Colon (tissue), 2 donors: ENCODE data around the gene PRSS12.
"Not testable (repeated sequence)": the region's sequence is repeated elsewhere in the genome, so short reads cannot be mapped to it uniquely, and the experiment has no call there.

Experiments
- FAIRE-seq: peaks from 2 replicates; lab custom pipeline; 2012; peaks lifted over from hg19 to GRCh38; lab: Jason Lieb, UNC
- donor health status: control.
- donor health status: control.

PRSS12 gene

GRCh38 chr4:118318931-118319330 lies 33.9 kb downstream of the PRSS12 start:
- FAIRE-seq = no peak

GRCh38 chr4:118317691-118318090 lies 35.1 kb downstream of the PRSS12 start:
- FAIRE-seq = no peak

DNA sequence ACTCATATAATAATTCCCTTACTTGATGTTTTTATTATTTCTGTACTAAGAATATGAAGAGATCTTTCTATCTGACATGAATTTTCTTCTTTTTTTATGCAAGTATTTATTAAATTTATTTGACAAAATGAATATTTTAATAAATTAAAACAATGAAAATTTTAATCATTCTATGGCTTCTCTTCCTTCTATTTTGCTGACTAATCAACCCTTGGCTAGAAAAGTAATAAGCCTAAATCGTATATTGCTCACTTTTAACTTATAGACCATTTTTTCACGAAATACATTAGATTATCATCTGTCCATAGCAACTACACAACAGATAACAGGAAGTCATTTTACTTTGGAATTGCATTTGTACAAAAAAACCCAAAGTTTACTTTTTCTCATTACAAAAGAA lies 38.6 kb downstream of the PRSS12 start:
- FAIRE-seq = no peak

DNA sequence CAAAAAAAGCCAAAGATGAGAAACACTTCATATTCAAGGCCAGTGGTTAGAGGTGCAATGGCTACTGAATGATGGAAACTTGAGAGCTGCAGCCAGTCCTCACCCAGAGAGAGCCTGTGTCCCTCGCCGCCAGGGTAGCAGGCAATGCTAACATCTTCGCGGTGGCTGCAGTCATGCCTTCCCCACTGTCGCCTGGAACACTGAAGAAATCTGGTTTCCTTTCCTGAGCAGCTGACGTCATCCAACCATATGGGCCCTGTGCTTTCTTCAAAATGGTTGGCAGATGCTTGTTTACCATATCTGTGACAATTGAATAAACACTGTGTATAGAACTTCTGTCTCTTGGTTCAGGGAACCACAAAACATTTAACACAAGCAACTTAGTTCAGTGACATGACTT lies 39.7 kb downstream of the PRSS12 start:
- no peak for FAIRE-seq

- FAIRE-seq = no peak
These were observed 44.3 kb downstream of the PRSS12 start for GRCh38 chr4:118308306-118309030.

DNA sequence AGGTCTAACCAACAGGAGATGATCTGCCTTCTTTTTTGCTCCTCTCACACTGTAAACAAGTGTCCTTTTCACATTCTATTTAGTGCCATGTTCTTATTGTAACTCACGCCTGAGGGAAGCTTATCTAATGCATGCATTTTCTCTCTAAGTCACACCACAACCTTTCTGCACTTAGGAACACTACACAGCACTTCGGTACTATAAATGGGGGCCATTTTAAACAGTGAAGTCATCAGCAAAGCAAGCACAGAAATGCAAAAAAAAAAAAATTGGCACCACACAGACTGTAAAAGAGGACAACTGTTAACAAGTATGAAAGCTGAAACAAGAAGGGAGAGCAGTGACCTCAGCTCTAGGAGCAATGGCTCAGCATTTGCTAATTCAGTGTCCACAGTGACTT lies 45.2 kb downstream of the PRSS12 start:
- no peak for FAIRE-seq

GRCh38 chr4:118299619-118300018 lies 53.2 kb downstream of the PRSS12 start:
- not testable (repeated sequence) for FAIRE-seq

- no peak for FAIRE-seq
These were observed 56.1 kb downstream of the PRSS12 start for GRCh38 chr4:118296729-118297128.

GRCh38 chr4:118290951-118291350 lies 61.9 kb downstream of the PRSS12 start:
- no peak for FAIRE-seq

DNA sequence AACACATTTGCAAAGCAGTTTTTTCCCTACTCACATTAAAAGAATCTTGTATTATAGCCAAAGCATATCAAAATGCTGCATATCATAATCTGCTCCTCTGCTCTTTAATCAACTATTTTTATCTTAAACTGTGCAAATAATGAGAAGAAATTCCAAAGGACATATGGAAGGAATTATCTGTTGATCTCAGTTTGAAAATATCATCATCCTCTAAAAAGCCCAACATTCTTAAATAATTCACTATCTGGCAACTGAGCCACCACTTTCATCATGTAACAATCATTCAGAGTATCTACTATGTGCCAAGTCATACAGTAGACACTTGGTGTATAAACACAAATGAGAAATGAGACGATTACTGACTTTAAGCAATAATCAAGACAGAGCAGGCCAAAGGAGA lies 63.0 kb downstream of the PRSS12 start:
- FAIRE-seq = no peak

- FAIRE-seq = no peak
These were observed 64.9 kb downstream of the PRSS12 start for GRCh38 chr4:118287711-118288451.

DNA sequence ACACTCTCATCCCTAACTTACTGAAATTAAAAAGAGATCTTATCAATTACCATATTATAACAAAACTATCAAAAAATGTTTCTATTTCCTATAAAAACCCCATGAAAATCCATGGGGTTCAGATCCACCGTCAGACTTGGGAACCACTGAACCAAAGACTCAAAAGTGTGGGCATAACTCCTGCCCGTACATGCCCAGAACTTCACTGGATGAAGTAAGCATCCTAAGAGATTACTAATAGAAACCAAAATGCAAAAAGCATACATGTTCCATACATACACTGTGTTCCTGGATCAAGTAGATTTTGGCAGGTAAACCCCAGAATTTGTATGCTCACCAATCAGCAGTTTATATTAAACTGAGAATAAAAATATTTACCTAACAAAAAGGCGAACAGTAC lies 66.1 kb downstream of the PRSS12 start:
- no peak for FAIRE-seq

- no peak for FAIRE-seq
These were observed 66.9 kb downstream of the PRSS12 start for GRCh38 chr4:118285931-118286330.

GRCh38 chr4:118284169-118284568 lies 68.6 kb downstream of the PRSS12 start:
- no peak for FAIRE-seq

DNA sequence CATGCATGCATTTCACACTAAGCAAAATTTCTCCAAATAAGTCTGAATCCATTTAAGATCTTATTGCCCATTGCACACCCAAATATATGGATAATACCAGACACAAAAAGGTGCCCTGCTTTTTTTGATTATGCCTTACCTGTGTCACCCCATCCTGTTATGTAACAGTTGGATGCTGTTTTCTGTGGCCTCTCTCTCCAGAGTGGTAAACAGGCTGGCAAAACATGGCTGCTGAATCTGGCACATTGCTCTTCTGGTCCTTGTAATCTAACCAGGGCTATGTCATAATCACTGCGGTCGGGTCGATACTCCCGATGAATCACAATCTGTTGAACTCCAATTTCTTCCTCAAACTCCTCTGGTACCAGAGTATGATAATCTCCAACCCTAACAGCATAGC lies 70.1 kb downstream of the PRSS12 start:
- no peak for FAIRE-seq

DNA sequence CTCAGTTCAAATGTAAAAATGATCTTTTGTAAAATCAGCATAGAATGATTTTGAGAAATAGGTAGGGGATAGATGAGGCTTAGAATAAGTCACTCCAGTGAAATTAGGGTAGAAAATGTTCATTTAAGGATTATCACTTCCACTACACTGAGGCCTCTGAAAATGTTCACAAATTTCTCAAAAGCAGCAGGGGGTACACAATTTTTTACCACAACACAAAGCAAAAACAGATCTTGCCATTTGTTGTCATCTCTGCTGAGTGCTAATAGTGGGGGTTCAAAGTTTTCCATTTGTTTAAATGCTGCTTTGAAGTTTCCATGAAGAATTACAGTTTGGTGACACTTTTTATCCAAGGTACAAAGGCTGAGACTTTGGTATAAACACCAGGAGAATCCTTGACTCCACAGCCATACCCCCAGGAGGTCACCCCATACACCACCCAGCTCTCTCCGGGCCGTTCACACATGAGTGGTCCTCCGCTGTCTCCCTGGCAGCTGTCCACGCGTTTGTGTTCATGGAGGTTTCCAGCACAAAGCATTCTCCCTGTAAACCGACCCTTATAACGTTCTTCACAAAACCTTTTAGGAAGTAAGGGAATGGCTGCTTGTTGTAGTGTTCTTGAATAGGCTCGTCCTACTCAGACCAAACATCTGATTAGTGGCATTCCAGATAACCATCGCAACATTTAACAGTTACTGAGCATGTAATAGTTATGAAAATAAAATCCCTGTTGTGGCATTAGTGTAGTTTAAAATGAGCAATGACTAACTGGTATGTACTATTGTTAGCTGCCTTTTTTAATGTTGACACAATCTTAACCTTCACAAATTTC lies 71.0 kb downstream of the PRSS12 start:
- no peak for FAIRE-seq

DNA sequence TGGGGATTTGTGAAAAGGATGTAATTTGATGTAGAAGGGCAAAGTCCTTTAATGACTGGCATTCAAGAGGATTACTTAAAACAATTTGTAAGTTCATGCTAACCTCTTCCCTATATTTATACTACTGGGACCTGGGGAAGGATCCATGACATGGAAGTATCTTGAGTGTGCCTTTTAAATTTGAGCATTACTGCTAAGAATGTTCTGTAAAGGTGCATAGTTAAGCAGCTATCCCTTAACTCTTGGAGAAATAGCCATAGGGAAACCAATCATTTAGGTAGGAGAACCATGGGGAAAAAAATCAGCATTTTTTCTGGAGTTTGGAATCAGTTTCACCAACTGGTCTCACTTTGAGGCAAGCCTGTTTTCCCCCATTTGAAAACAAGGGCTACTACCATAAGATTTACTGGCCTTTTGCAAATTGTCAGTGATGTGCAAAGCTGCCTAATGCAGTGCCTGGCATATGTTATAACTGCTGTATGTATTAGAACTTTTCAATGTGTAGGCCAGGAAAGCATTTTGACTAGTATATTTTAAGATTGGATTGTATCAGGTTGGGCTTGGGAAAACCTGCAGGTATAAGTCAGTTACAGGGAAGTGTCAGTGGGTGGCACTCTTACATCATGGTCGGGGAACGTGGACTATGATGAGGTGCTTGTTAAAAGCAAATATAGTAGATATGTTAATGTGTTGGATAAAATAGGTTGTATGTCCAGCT lies 72.1 kb downstream of the PRSS12 start:
- FAIRE-seq = peak; percentile 33

DNA sequence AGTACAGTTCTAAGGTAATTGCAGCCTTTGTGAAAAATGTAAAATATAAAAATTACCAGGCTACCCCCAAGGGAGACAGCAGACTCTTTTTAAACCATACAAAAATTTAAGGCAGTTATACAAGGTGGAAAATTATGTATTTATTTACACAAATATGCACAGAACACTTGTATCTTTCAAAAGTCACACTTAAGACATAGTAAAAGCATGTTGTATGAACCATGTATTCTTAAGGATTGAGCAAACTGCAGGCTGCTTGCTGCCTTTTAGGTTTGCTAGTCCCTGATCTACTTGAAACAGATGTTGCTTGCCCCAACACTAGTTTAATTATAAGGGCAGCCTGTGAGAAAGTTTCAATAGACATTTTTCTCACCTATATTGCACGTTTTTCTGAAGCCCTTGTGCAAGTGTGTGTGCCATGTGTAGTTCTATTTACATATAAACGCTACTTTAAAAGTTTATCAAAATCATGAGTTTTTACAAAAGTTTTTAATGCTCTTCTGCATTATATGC lies 72.8 kb downstream of the PRSS12 start:
- FAIRE-seq = no peak

GRCh38 chr4:118279328-118279727 lies 73.5 kb downstream of the PRSS12 start:
- no peak for FAIRE-seq

- FAIRE-seq = no peak
These were observed 74.1 kb downstream of the PRSS12 start for GRCh38 chr4:118278473-118279274.

- no peak for FAIRE-seq
These were observed 75.6 kb downstream of the PRSS12 start for GRCh38 chr4:118277243-118277642.
